ENCODE results near the gene SGIP1.

Gene SGIP1

GRCh38 chr1:66525086-66525485 lies 8.9 kb upstream of the SGIP1 start:
- no peak for DNase-seq

- DNase-seq: no peak
These were observed 7.9 kb upstream of the SGIP1 start for GRCh38 chr1:66526036-66526435.

- no peak for DNase-seq
These were observed 7.0 kb upstream of the SGIP1 start for GRCh38 chr1:66526991-66527390.

- no peak for DNase-seq
These were observed 6.3 kb upstream of the SGIP1 start for GRCh38 chr1:66527686-66528085.

- no peak for DNase-seq
These were observed 5.4 kb upstream of the SGIP1 start for GRCh38 chr1:66528580-66528979.

- no peak for DNase-seq
These were observed 1.7 kb upstream of the SGIP1 start for GRCh38 chr1:66532214-66532613.

GRCh38 chr1:66532798-66533783 lies 862 bp upstream of the SGIP1 start:
- DNase-seq: peak; percentile 29 to 50 (median 38)

- DNase-seq: no peak
These were observed 1.1 kb downstream of the SGIP1 start for GRCh38 chr1:66535061-66535460.

GRCh38 chr1:66535853-66536252 lies 1.9 kb downstream of the SGIP1 start:
- no peak for DNase-seq

- no peak for DNase-seq
These were observed 3.8 kb downstream of the SGIP1 start for GRCh38 chr1:66537718-66538117.

GRCh38 chr1:66539491-66539890 lies 5.5 kb downstream of the SGIP1 start:
- DNase-seq: no peak

GRCh38 chr1:66540434-66541032 lies 6.6 kb downstream of the SGIP1 start:
- DNase-seq: no peak

- DNase-seq: no peak
These were observed 8.4 kb downstream of the SGIP1 start for GRCh38 chr1:66542314-66542713.

- no peak for DNase-seq
These were observed 9.1 kb downstream of the SGIP1 start for GRCh38 chr1:66542811-66543767.

GRCh38 chr1:66546047-66546810 lies 12.3 kb downstream of the SGIP1 start:
- DNase-seq: no peak

GRCh38 chr1:66549017-66549416 lies 15.1 kb downstream of the SGIP1 start:
- DNase-seq: no peak

- no peak for DNase-seq
These were observed 16.3 kb downstream of the SGIP1 start for GRCh38 chr1:66550243-66550642.

GRCh38 chr1:66552287-66552686 lies 18.3 kb downstream of the SGIP1 start:
- DNase-seq: no peak

- no peak for DNase-seq
These were observed 18.9 kb downstream of the SGIP1 start for GRCh38 chr1:66552829-66553228.

GRCh38 chr1:66553846-66554245 lies 19.9 kb downstream of the SGIP1 start:
- DNase-seq: no peak

GRCh38 chr1:66556161-66556611 lies 22.2 kb downstream of the SGIP1 start:
- DNase-seq: no peak

- no peak for DNase-seq
These were observed 23.2 kb downstream of the SGIP1 start for GRCh38 chr1:66557157-66557556.
